ENCODE measurements around the gene CD180. TPM values are rescaled to one million over a fixed set of nuclear protein-coding genes. Genes with fewer than 3 reads are reported as not detected.
A peak's percentile ranks its signal among the peaks of the same experiment; 100 is the strongest.

Gene CD180
- total and polyA plus RNA-seq, 8 donors, result under 0.01 to 2.6 (median 0.37) TPM; not detected in 1

- no peak overlapping the region for H3K27ac ChIP-seq
- H3K27me3 ChIP-seq, result no peaks in the 10 kb centered on the region
- 35 to 80% (median 65%) methylated on average over 2 of the region's 2 CpGs for WGBS, 5 donors
- H3K4me1 ChIP-seq, result peaks cover 7 to 43% (median 9%) of the 10 kb centered on the region in 4 donors
- DNase-seq, result no peak
- TF ChIP-seq EP300 (IDR thresholded peaks at IDR 0.05) (no peak), POLR2AphosphoS5 (IDR thresholded peaks at IDR 0.05) (no peak), POLR2A (IDR thresholded peaks at IDR 0.05) (no peak), CTCF (IDR thresholded peaks at IDR 0.05) (no peak)
- H3K9me3 ChIP-seq, result peaks cover 0 to 4% (median 0%) of the 10 kb centered on the region in 4 donors
- no peak overlapping the region for H3K4me3 ChIP-seq
- no peaks in the 10 kb centered on the region for H3K36me3 ChIP-seq
- intact Hi-C loops (cut with DNase I; ENCODE audit: low total_unique reads), result loop anchor here (10.0 kb wide), 1 partner anchor 399 kb away; no protein-coding TSS in a partner anchor
Measured at GRCh38 chr5:67203701-67204074, 7.1 kb upstream of the CD180 start.

DNA sequence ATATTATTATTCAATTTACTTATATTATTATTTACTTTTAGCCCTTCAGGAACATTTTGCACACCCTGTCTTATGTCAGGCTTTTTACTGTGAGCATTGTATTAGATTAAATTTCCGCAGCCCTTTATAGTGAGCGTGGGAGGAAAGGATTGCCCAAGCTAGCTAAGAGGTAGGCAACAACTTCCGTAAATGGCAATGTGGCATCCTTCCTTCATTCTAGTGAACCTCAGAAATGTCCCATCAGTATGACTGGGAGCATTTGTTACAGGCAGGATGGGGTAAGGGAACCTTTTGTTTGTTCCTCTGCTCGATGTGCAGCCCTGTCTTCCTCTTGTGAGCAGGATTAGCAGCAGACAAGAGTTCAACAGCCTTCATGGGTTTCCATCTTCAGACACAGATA, 6.2 kb upstream of the CD180 start:
- intact Hi-C loops (cut with DNase I; ENCODE audit: low total_unique reads), result loop anchor here (10.0 kb wide), 1 partner anchor 398 kb away; no protein-coding TSS in a partner anchor
- Histone ChIP-seq H3K9me3 (peaks cover 0 to 4% (median 0%) of the 10 kb centered on the region in 4 donors), H3K36me3 (no peaks in the 10 kb centered on the region), H3K4me1 (peaks cover 7 to 34% (median 9%) of the 10 kb centered on the region in 4 donors), H3K27ac (peak overlapping the region in 1 of 5 donors; percentile 31), H3K27me3 (no peaks in the 10 kb centered on the region), H3K4me3 (no peak overlapping the region)
- WGBS, 5 donors, result 83 to 90% (median 84%) methylated on average over 4 of the region's 4 CpGs
- DNase-seq, result no peak
- TF ChIP-seq POLR2AphosphoS5 (IDR thresholded peaks at IDR 0.05) (no peak), POLR2A (IDR thresholded peaks at IDR 0.05) (no peak), CTCF (IDR thresholded peaks at IDR 0.05) (no peak), EP300 (IDR thresholded peaks at IDR 0.05) (no peak)

GRCh38 chr5:67201897-67202549, 5.4 kb upstream of the CD180 start:
- intact Hi-C loops (cut with DNase I; ENCODE audit: low total_unique reads), result loop anchor here (10.0 kb wide), 1 partner anchor 397 kb away; no protein-coding TSS in a partner anchor
- no peak overlapping the region for H3K27ac ChIP-seq
- 72 to 91% (median 81%) methylated on average over 6 of the region's 6 CpGs for WGBS, 5 donors

More at GRCh38 chr5:67201897-67202549, 5.4 kb upstream of the CD180 start:
- no peak for TF ChIP-seq CTCF (IDR thresholded peaks at IDR 0.05)
- TF ChIP-seq EP300 (IDR thresholded peaks at IDR 0.05), result no peak
- no peak for TF ChIP-seq POLR2AphosphoS5 (IDR thresholded peaks at IDR 0.05)
- TF ChIP-seq POLR2A (IDR thresholded peaks at IDR 0.05), result no peak
- DNase-seq, result no peak
- H3K4me1 ChIP-seq, result peaks cover 7 to 26% (median 9%) of the 10 kb centered on the region in 4 donors
- H3K9me3 ChIP-seq, result peaks cover 0 to 4% (median 0%) of the 10 kb centered on the region in 4 donors
- H3K27me3 ChIP-seq, result no peaks in the 10 kb centered on the region
- H3K36me3 ChIP-seq, result no peaks in the 10 kb centered on the region
- no peak overlapping the region for H3K4me3 ChIP-seq

All from stomach (tissue), 9 donors.